GM21423 (cell line): ENCODE results near the gene UBE2I.
"Not testable (repeated sequence)": the region's sequence is repeated elsewhere in the genome, so short reads cannot be mapped to it uniquely, and the experiment has no call there.

ENCODE experiments used
- ATAC-seq: cut with Tn5 transposase; IDR thresholded peaks from one replicate; pipeline ENCODE4 v1.9.1; 2021; ENCODE audit warnings: mild to moderate bottlenecking, moderate library complexity; ENCODE audit not compliant: unreplicated experiment

The UBE2I gene

GRCh38 chr16:1292208-1292607 is 17.2 kb upstream of the UBE2I start:
- ATAC-seq, result not testable (repeated sequence)

- not testable (repeated sequence) for ATAC-seq
Measured at GRCh38 chr16:1292808-1293207, 16.6 kb upstream of the UBE2I start.

- ATAC-seq, result no peak
Measured at GRCh38 chr16:1293921-1294656, 15.3 kb upstream of the UBE2I start.

GRCh38 chr16:1295465-1295864 is 14.0 kb upstream of the UBE2I start:
- no peak for ATAC-seq

GRCh38 chr16:1296688-1297017 is 12.8 kb upstream of the UBE2I start:
- ATAC-seq, result not testable (repeated sequence)

- ATAC-seq, result no peak
Measured at GRCh38 chr16:1297018-1297696, 12.3 kb upstream of the UBE2I start.

- ATAC-seq, result no peak
Measured at GRCh38 chr16:1298406-1298805, 11.0 kb upstream of the UBE2I start.

GRCh38 chr16:1299012-1299867 is 10.2 kb upstream of the UBE2I start:
- no peak for ATAC-seq

- ATAC-seq, result no peak
Measured at GRCh38 chr16:1299868-1300203, 9.6 kb upstream of the UBE2I start.

GRCh38 chr16:1300664-1301476 is 8.6 kb upstream of the UBE2I start:
- ATAC-seq, result no peak

GRCh38 chr16:1301562-1301961 is 7.9 kb upstream of the UBE2I start:
- no peak for ATAC-seq

- ATAC-seq, result no peak
Measured at GRCh38 chr16:1305823-1306222, 3.6 kb upstream of the UBE2I start.

GRCh38 chr16:1306334-1306733 is 3.1 kb upstream of the UBE2I start:
- ATAC-seq, result no peak

GRCh38 chr16:1308036-1308976 is 1.1 kb upstream of the UBE2I start:
- ATAC-seq, result no peak

GRCh38 chr16:1309888-1310831 is 724 bp downstream of the UBE2I start:
- peak; percentile 27 for ATAC-seq

GRCh38 chr16:1310832-1311200 is 1.4 kb downstream of the UBE2I start:
- ATAC-seq, result no peak

GRCh38 chr16:1311212-1311737 is 1.8 kb downstream of the UBE2I start:
- no peak for ATAC-seq

GRCh38 chr16:1311738-1312466 is 2.5 kb downstream of the UBE2I start:
- ATAC-seq, result no peak
